ENCODE data around the gene CPED1.
"Not testable (repeated sequence)": the region's sequence is repeated elsewhere in the genome, so short reads cannot be mapped to it uniquely, and the experiment has no call there.

Gene CPED1

DNA sequence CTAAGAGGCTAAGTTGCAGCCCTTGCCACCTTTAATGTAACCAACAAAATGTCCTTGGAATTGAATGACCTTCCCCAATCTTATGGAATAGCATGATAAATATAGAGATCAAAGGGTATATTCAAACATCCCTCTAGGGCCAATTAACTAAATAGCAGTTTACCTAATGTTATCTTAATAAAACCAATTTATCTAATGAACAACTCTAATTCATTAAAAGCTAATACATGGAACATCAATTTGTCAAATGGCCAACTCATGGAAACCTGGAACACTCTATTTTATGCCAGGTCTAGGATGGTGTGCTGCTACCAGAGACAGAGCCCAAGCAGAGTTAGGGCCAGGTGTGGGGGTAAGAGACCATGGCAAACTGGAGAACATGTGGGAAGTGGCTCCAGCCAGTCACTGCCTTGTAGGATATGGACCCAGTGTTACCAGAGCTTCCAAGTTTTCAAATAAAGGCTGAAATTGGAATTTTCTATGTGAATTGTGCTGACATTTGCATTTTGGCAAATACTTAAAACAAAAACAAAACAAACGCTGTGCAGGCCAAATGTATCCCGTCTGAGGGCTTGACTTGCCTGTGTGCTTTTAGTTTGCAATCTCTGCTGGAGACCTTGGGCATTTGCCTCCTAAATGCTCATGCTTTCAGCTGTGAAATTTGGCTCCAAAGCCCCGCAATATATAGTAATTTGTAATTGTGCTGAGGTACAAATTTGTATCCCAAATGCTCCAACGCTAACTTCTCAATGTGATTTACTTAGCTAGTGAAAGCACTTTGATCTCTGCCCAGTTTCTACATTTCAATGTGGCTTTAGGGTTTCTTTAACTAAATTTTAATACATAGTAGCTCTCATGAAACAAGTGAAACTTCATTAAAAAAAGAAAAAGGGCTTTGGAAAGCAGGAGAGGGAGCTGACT, 55.1 kb downstream of the CPED1 start:
- DNase-seq, result no peak

DNA sequence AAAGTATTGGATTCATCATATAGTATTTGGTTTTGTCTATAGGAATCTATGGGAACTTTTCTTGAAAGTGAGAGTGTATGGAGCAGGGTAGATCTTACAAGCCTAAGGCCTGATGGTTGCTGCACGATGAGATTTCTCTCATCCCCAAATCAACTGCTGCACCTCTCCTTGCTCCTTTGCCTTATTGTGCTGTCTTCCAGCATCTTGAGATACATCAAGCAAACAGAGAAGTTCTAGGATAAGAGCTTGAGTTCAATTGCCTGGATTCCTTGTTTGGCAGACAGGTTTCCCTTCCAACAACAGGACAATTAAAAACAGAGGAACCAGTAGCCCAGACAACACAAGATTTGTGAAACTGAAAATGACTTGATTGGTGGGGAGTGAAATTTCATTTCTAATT, 56.6 kb downstream of the CPED1 start:
- DNase-seq, result no peak

DNA sequence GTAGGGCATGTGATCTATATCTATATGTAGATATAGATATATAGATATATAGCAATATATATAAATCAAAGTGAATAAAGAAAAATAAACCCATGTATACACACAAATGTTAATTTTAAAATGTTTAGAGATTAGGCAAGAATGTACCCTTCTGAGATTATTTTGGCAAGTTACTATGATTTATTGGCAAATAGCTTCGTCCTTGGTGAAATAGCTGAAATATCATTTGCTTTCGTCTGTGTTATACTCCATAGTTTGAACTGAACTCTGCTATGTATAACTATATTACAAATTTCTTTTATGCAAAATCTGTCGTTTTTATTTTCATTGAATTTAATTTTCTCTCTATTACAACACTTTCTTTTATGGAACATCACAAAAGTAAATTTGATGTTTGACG, 57.5 kb downstream of the CPED1 start:
- no peak for DNase-seq

DNA sequence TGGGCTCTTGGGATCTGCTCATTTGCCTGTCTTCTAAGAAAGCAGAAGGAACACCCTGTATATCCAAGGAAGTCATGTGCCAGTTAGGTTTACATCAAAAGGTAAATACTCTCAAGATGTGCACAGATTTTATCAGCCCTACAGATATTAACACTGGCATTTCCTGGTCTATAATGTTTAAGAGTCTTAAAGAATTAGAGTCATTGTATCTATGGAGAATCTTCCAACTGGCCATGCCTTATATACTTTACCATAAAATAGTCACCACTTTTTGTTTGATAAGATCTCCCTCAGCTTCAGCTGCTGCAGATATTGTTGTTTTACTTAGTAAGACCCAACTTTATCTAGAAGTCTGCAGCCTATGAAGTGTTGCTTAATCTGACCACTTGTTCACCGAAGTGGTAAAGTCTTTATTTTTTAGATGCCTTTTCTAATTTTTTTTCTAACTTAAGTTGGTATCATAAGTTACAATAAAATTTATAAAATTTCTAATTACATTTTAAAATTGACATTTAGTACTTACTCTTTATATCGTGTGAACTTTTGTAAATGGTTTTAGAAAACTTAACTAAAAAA, 58.5 kb downstream of the CPED1 start:
- no peak for DNase-seq

DNA sequence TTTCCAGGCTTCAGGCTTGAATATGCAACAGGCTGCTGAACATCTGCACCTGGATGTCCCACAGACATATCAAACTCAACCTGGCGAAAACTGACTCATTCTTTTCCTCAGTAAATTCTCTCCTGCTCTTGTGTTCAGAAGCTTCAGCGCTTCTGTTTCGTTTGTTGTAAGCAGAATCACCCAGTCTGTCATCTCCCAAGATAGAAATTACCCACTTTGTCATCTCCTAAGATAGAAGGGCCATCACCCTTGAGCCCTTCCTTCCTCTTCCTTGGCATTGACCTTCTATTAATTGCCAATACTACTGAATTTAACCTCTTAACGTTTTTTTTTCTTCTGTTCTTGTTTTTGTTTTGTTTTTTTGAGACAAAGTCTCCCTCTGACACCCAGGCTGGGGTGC, 59.7 kb downstream of the CPED1 start:
- no peak for DNase-seq

DNA sequence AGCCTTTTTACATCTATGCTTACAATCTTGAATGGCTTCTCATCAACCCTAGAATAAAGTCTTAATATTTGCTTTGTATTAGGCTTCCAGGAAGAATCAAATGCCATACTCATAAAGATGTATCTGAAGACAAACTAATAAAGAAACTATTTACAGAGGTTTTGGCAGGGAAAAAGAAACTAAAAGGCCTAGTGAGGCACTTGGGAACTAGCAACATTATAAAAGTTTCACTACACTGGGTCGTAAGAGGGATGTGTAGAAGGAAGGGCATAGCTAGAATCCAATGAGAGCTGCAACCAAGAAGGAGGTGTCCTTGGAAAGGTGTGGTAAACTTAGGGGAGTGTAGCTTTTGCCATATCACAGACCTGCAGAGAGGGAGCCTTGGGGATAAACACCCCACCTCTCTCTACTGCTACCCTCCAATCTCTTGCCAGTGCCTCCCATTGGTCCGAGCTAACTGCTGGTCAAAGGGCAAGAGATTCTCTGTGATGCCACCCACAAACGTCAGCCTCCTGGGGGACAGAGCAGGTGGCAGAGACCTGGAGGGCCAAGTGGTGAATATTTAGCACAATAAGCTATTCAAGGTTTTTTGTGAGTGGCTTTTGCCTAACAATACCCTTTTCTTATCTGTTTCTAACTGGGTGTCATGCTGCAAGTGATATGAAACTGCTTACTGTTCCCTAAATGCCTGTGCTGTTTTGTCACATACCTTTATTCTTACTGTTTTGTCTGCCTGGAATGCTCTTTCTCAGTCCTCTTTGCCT, 60.7 kb downstream of the CPED1 start:
- no peak for DNase-seq

DNA sequence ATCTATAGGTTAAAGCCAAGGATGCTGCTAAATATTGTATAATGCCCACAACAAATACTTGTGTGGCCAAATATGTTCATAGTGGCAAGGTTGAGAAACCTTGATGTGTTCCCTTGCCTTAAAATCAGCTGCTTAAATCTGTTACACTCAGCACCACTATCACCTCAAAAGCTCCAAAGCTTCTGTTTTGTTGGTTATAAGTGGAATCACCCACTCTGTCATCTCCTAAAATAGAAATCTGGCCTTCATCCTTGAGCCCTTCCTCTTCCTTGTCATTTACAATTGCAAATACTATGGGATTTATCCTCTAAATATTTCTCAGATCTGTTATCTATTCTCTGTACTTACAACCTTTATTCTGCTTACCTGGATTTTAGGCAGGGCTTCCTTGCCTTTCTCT, 61.4 kb downstream of the CPED1 start:
- DNase-seq, result no peak

DNA sequence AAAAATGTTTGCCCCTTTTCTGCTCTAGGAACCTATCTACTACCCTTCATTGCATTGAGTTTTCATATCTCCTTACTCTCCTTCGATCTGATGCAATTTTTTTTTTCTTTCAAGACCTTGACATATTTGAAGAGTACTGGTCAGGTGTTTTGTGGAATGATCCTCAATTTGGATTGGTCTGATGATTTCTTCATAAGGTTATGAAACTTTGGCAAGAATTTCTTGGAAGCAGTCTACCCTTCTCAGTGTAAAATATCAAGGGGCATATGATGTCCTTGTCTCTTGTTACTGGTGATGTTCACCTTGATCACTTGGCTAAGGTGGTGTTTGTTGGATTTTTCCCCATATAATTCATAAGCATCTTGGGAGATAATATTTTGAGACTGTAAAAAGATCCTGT, 64.7 kb downstream of the CPED1 start:
- no peak for DNase-seq

DNA sequence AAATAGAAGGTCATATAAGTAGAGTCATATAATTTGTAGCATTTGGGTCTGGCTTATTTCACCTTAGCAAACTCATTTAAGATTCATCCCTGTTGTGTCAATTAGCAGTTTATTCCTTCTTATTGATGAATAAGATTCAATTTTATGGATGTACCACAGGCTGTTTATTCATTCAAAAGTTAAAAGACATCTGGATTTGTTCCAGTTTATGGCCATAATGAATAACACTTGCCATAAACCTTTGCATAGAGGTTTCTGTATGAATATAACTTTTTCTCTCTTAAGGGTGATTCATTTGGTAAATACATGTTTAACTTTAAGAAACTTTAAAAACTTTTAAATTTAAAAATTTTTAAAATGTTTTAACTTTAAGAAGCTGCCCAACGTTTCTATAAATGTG, 66.4 kb downstream of the CPED1 start:
- no peak for DNase-seq

DNA sequence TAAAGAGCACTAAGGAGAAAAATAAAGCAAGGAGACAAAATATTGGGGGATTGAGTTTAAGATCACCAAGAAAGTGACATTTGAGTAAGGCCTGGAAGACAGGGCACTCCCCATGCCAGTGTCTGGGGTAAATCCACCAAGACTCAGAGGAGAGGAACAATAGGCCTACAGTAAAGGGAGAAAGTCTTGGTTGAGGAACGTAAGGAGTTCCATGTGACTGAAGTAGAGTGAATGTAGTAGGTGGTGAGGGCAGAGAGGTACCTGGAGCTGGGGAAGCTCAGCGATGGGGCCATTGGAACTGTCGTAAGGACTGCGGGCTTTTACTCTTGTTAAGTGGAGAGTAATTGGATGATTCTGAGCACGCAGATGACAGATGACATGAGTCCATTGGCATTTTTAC, 69.4 kb downstream of the CPED1 start:
- no peak for DNase-seq

DNA sequence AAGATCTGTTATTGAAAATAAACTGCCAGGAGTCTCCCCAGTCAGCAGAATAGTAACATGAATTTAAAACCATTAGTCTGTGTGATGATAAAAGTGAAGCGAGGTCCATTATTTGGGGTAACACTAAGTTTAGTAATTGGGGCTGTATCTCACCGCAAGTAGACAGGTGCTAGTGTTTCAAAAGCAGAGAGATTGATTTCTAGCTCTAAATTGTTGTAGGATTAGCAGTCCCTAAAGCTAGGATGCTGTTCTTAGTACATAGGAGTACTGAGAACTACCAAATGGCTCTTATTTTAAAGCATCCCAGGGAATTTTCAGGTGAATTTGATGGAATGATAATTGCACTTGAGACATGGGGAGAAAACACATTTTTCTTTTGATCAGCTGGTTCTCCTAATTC, 70.5 kb downstream of the CPED1 start:
- DNase-seq, result no peak

DNA sequence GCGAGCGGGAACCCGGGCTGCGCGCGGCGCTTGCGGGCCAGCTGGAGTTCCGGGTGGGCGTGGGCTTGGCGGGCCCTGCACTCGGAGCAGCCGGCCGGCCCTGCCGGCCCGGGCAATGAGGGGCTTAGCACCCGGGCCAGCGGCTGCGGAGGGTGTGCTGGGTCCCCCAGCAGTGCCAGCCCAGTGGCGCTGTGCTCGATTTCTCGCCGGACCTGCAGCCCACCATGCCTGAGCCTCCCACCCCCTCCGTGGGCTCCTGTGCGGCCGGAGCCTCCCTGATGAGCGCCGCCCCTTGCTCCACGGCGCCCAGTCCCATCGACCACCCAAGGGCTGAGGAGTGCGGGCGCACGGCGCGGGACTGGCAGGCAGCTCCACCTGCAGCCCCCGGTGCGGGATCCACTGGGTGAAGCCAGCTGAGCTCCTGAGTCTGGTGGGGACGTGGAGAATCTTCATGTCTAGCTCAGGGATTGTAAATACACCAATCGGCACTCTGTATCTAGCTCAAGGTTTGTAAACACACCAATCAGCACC, 71.5 kb downstream of the CPED1 start:
- DNase-seq, result not testable (repeated sequence)

DNA sequence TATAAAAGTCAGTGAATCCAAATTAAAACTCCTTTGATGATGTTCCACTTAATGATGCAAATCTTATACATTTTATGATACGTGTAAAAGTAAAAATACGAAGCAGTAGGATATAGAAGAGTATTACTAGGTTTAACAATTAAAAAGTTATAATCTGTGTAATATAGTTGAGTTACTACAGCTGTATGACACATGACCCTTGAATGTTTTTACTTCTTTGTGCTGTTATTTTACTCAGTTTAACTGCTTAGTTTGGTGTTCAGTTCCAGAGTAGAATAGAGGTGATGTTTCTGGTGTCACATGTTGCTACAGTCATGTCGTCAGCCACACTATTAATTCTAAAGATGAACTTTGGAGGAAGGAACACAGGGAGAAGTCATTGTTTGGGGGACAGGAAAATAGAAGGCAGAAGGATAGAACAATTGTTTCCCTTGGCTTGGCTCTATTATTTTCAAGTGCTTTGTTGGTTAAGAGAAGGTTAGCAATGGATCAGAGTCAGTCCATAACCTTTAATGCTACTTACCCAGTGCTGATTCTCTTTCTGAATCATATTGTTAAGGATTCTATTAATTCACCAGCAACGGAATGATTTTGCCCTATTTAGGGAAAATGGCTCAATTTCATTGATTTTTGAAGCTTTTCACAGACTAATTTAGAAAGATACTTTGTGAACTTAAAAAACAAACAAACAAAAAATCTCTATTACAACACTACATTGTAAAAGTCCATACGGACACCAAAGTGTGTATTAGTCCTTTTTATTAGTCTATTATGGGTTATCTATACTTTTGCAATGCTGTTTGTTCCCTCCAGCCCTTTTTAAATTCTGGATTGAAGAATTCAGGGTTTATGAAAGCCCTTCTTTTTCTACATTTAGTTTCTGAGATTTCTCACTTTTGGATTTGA, 73.4 kb downstream of the CPED1 start:
- no peak for DNase-seq

DNA sequence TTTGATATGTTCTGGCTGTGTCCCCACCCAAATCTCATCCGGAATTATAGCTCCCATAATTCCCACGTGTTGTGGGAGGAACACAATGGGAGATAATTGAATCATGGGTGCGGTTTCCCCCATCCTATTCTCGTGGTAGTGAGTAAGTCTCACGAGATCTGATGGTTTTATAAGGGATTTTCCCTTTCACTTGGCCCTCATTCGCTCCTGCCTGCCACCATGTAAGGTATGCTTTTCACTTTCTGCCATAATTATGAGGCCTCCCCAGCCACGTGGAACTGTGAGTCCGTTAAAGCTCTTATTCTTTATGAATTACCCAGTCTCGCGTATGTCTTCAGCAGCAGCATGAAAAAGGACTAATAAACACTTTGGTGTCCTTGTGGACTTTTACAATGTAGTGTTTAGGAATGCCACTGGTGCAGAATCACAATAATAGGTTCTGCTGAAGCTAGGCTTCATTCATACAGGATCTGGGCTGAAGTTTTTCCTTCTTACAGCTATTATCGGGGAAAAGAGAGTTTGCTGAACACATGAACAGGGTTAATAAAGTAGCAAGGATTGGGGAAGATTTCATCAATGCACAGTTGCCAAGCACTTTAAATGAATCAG, 74.3 kb downstream of the CPED1 start:
- DNase-seq, result no peak

DNA sequence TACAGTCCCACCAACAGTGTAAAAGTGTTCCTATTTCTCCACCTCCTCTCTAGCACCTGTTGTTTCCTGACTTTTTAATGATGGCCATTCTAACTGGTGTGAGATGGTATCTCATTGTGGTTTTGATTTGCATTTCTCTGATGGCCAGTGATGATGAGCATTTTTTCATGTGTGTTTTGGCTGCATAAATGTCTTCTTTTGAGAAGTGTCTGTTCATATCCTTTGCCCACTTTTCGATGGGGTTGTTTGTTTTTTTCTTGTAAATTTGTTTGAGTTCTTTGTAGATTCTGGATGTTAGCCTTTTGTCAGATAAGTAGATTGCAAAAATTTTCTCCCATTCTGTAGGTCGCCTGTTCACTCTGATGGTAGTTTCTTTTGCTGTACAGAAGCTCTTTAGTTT, 79.2 kb downstream of the CPED1 start:
- not testable (repeated sequence) for DNase-seq

DNA sequence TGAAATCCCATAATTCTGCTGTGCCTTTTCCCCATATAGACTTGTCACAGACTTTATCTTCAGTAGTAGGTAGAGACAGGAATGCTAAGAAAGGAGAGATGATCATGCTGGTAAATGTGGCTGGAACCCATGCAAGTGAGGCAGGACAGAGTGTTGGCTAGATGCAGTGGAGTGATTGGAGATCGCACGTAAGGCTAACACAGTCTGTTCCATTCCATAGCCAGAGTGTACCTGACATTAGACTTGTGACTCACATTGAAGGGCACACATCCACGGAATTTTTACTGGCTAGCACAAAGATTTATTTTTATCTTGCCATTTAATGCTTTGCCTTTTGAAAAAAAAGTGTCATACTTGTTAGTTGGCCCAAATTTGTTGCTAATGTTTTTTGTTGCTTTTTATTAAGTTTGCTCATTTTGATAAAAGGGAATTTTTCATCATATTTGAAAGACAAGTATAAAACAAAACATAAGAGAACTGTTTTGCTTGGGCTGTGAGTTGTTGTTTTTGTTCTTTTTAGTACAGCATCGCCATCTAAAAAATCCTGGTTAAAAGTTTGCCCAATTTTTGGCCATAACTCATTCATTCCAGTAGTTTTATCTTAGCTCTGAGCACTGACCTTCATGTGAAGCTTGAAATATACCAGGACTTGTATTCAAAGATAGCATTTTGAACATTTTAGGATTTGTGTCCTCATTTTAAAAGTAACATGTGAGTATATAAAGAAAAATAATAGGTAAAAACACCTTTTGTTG, 81.0 kb downstream of the CPED1 start:
- no peak for DNase-seq

DNA sequence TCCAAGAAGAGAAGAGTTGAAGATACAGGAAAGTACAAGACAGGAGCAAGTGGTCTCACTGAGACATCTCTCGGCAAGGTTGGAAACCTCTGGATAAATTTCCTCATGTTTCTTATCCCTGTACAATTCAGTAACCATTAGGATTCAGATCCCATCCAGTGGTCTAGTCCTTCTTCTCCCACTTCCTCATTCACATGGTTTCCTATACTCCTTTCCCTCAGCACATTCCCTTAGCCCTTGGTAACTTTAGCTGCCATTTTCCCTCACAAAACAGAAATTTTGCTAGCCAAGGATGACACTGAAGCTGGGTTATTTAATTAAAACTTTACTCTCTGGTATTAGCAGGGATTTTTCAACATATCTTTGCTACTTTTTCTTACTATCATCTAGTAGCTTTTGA, 82.6 kb downstream of the CPED1 start:
- no peak for DNase-seq

DNA sequence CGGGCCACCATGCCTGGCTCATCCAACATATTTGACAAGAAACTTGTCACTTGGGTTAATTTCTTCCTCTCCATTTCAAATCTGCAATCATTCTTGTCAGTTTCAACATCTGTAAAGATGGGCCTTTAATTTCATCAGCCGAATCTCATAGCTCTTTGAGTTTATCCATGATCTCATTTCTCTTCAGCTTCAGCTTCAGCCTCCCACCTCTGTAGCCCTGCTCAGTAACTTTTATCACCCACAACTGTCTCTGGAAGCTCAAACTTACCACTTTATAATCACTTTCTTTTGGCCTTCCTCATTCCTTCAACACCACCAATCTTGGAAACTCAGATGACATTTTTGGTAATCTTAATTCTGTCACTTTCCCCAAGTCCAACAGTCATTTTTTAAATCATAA, 83.2 kb downstream of the CPED1 start:
- DNase-seq, result no peak

DNA sequence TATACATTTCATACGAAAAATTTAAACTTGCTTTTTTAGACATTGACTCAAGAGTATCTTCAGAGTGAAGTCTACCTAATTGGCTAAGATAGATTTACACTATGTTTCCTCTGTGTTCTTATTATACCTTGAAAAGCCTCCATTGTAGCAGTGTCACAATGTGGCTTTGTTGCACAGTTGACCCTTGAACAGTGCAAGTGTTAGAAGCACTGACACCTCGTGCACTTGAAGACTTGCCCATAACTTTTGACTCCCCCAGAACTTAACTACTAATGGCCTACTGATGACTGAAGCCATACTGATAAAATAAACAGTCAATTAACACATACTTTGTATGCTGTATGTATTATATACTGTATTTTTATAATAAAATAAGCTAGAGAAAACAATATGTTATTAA, 84.3 kb downstream of the CPED1 start:
- DNase-seq, result no peak

DNA sequence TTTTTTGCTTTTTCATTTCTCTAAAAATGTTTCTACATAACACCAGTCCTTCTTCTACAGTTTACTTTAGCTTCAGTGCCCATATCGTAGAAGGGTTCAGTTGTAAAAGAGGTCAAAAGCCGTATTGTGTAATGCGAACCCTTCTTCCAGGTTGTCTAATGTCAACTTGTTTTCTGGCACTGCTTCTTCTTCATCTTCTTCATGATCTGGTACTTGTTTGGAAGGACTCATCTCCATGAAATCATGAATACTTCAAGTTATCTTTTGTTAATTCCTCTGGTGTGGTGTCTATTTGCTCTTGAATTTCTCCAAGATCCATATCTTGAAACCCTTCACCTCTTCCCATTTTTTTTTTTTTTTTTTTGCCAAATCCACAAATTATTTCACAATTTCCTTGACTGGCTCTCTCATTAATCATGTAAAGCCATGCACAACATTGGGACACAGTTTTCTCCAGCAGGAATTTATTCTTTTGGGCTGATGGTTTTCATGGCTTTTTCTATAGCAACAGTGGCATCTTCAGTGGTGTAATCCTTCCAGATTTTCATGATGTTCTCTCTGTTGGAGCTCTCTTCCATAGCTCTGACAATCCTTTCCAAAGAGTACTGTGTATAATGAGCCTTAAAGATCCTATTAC, 85.1 kb downstream of the CPED1 start:
- no peak for DNase-seq

DNA sequence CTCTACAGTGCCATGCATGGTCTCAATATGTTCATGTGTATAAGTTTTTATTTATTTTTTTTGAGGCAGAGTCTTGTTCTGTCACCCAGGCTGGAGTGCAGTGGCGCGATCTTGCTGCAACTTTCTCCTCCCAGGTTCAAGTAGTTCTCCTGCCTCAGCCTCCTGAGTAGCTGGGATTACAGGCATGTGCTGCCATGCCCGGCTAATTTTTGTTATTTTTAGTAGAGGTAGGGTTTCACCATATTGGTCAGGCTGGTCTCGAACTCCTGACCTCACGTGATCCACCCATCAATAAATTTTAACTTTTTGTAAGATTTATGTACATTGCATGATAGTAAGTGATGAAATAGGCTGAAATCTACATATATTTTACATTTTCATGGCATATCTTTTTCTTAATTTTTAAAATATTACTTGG, 86.9 kb downstream of the CPED1 start:
- DNase-seq, result not testable (repeated sequence)

All from NCI-H524 treated with DMSO at 0.1 percent for 48 hours (cell line).